CD14-positive monocyte (primary cell): Measurements from ENCODE around the gene SPATA46. TPM values are rescaled to one million over a fixed set of nuclear protein-coding genes. Genes with fewer than 3 reads are reported as not detected.
"Not testable (repeated sequence)": the region's sequence is repeated elsewhere in the genome, so short reads cannot be mapped to it uniquely, and the experiment has no call there.

Experiments used
- DNase-seq, 3 donors: peaks; one replicate each; pipeline ENCODE4 v3.0.0-alpha.2; 2011 to 2022
- H2AFZ ChIP-seq: 2 replicates; pipeline ENCODE4 v1.6.0; 2012; ENCODE audit warnings: mild to moderate bottlenecking, low read depth, low read length, inconsistent platforms; ENCODE audit not compliant: insufficient read depth, poor library complexity, severe bottlenecking
- H3K27ac ChIP-seq, 2 donors: 1 replicate in 1 of 2; 2 replicates in 1 of 2; pipeline ENCODE4 v1.5.1; 2012 to 2013; ENCODE audit warnings: low read length in 2 of 2, control low read depth in 1 of 2, inconsistent platforms in 1 of 2, low read depth in 1 of 2, mild to moderate bottlenecking in 1 of 2
- H3K27me3 ChIP-seq, 2 donors: one replicate each; pipeline versions ENCODE4 v1.6.0 to v1.6.1; 2011 to 2013; ENCODE audit warnings: low read length in 2 of 2; ENCODE audit not compliant: control insufficient read depth in 2 of 2, insufficient read depth in 2 of 2
- H3K36me3 ChIP-seq, 2 donors: replicated peaks in 1 of 2; 1 replicate in 1 of 2; 2 replicates in 1 of 2; pipeline versions ENCODE4 v1.5.1 to v1.6.1; 2012 to 2013; ENCODE audit warnings: low read length in 2 of 2, control low read depth in 1 of 2, inconsistent platforms in 1 of 2, mild to moderate bottlenecking in 1 of 2; ENCODE audit not compliant: insufficient read depth in 2 of 2, control insufficient read depth in 1 of 2
- H3K4me1 ChIP-seq, 2 donors: 1 replicate in 1 of 2; 2 replicates in 1 of 2; pipeline versions ENCODE4 v1.5.1 to v1.6.1; 2012 to 2013; ENCODE audit warnings: low read length in 2 of 2, control low read depth in 1 of 2, inconsistent platforms in 1 of 2, mild to moderate bottlenecking in 1 of 2, moderate library complexity in 1 of 2; ENCODE audit not compliant: insufficient read depth in 2 of 2, control insufficient read depth in 1 of 2
- H3K4me2 ChIP-seq: replicated peaks from 2 replicates; pipeline ENCODE3; 2012; ENCODE audit warnings: low read length, moderate library complexity, mild to moderate bottlenecking; ENCODE audit not compliant: poor library complexity, severe bottlenecking; ENCODE audit errors: extremely low read depth
- H3K4me3 ChIP-seq, 3 experiments: fragments of 200-600 bp in 1 of 3; sonication (generic) in 1 of 3; replicated peaks in 1 of 3; 1 replicate in 2 of 3; 2 replicates in 1 of 3; pipeline ENCODE4 v1.5.1; 2011 to 2013; ENCODE audit warnings: low read length in 3 of 3, mild to moderate bottlenecking in 3 of 3, control low read depth in 2 of 3, low read depth in 2 of 3, inconsistent platforms in 1 of 3, moderate library complexity in 1 of 3
- H3K79me2 ChIP-seq: 2 replicates; pipeline ENCODE4 v1.6.0; 2012; ENCODE audit warnings: mild to moderate bottlenecking, control low read depth, inconsistent platforms, low read length, moderate library complexity; ENCODE audit not compliant: insufficient read depth
- H3K9ac ChIP-seq: 2 replicates; pipeline ENCODE4 v1.6.0; 2017; ENCODE audit warnings: low read length, mild to moderate bottlenecking; ENCODE audit not compliant: insufficient read depth, poor library complexity, severe bottlenecking
- H3K9me3 ChIP-seq, 2 donors: replicated peaks in 1 of 2; 1 replicate in 1 of 2; 2 replicates in 1 of 2; pipeline versions ENCODE4 v1.5.1 to v1.6.1; 2012 to 2013; ENCODE audit warnings: low read length in 2 of 2, control low read depth in 1 of 2; ENCODE audit not compliant: control insufficient read depth in 1 of 2, insufficient read depth in 1 of 2
- H4K20me1 ChIP-seq: 2 replicates; pipeline ENCODE4 v1.6.0; 2012; ENCODE audit warnings: mild to moderate bottlenecking, low read length, control low read depth, moderate library complexity; ENCODE audit not compliant: insufficient read depth
- H3K27ac Mint-ChIP-seq, 7 donors: one replicate each; pipeline ENCODE4 v1.8.0; 2020; ENCODE audit warnings: mild to moderate bottlenecking in 7 of 7, mixed read lengths in 7 of 7, moderate library complexity in 6 of 7, inconsistent platforms in 2 of 7
- H3K27me3 Mint-ChIP-seq, 3 donors: one replicate each; pipeline ENCODE4 v1.8.0; 2021 to 2022; ENCODE audit warnings: low read depth in 3 of 3, mild to moderate bottlenecking in 3 of 3, mixed read lengths in 3 of 3, moderate library complexity in 3 of 3, inconsistent platforms in 1 of 3
- H3K36me3 Mint-ChIP-seq, 2 donors: one replicate each; pipeline ENCODE4 v1.8.0; 2020; ENCODE audit warnings: mixed read lengths in 2 of 2, inconsistent platforms in 1 of 2, mild to moderate bottlenecking in 1 of 2
- H3K4me1 Mint-ChIP-seq: one replicate; pipeline ENCODE4 v1.8.0; 2020; ENCODE audit warnings: mild to moderate bottlenecking, mixed read lengths
- H3K4me3 Mint-ChIP-seq, 2 donors: one replicate each; pipeline ENCODE4 v1.8.0; 2020; ENCODE audit warnings: mild to moderate bottlenecking in 2 of 2, mixed read lengths in 2 of 2, moderate library complexity in 1 of 2
- H3K9me3 Mint-ChIP-seq, 7 donors: one replicate each; pipeline ENCODE4 v1.8.0; 2020 to 2022; ENCODE audit warnings: mixed read lengths in 7 of 7, mild to moderate bottlenecking in 6 of 7, moderate library complexity in 6 of 7, inconsistent platforms in 2 of 7
- WGBS: methylation state at CpG from one replicate; pipeline ENCODE4 v1.1.5; 2013; ENCODE audit warnings: missing lambda C conversion rate; ENCODE audit not compliant: insufficient coverage; 5-methylcytosine and 5-hydroxymethylcytosine counted together
- intact Hi-C, 2 donors: fragments of 100-400 bp; cut with micrococcal nuclease; formaldehyde crosslinking; loops; one replicate each; pipeline versions ENCODE4 v1.15.0 to v1.15.1; 2023
- polyA plus RNA-seq, 3 donors: library from polyadenylated mRNA; depleted of rRNA in 1 of 3; unstranded in 2 of 3; stranded (reverse) in 1 of 3; fragments of 300-500 nt in 2 of 3; fragments of >200 nt in 1 of 3; fragmentation: Illumina TruSeq in 2 of 3; gene quantifications; 1 replicate in 2 of 3; 2 replicates in 1 of 3; pipeline ENCODE4 v1.2.3, GENCODE V29; 2012 to 2021
- TF ChIP-seq, protein P1 (sequence below): fragments of 200-600 bp; IDR thresholded peaks from one replicate; pipeline ENCODE4 v1.8.0; 2022; ENCODE audit warnings: antibody characterized with exemption, mild to moderate bottlenecking

Gene SPATA46
- polyA plus RNA-seq, 3 donors = not detected

DNA sequence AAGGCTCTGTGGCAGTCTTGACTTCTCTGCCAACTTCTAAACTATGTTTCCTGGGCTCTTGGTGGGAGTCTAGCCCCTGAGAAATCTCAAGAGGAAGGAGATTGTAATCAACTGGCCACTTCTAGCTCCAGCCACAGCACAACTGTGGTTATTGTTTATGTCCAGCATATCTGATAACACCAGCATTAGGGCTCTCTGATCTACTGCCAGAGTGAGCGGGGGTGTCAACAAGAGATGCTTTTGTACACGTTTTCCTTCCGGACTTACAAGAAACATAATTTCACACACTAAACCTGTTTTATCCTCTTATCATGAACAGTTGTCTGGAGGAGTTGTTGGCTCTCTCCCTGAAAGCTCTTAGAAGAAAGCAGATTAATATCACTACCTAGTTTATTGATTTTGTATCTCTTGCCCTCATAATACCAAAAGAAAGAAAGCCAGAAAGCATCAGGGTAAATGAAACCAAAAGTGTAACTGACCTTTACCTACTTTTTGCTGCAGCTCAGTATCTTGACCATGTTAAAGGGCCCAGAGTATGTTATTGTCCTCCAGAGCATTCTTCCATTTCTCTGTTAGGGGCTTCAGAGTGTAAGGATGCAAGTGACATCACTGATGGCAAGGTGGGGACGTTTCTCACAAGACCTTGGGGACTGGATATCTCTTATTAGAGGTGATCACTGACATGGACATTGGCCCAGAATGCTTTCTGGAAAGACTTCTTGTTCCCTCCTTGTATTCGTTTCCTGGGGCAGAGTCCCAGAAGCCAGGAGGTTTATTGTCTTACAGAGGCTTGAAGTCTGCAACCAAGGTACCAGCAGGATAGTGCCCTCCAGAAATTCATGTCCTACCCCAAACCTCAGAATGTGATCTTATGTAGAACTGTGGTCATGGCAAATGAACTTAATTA, 44.9 kb upstream of the SPATA46 start:
- Mint-ChIP-seq H3K4me1 (peaks cover 46% of the 10 kb centered on the region), H3K9me3 (peaks cover 0 to 6% (median 0%) of the 10 kb centered on the region in 7 donors), H3K27me3 (peaks cover 0 to 8% (median 3%) of the 10 kb centered on the region in 3 donors), H3K27ac (peak overlapping the region in 4 of 7 donors; percentile 7 to 53 (median 32)), H3K4me3 (no peak overlapping the region), H3K36me3 (no peaks in the 10 kb centered on the region)
- H4K20me1 ChIP-seq = no peaks in the 10 kb centered on the region
- peak overlapping the region; percentile 18 for H2AFZ ChIP-seq
- WGBS = no CpG with 5 or more reads among the region's 5 CpGs
- H3K27ac ChIP-seq = no peak overlapping the region
- H3K79me2 ChIP-seq = no peaks in the 10 kb centered on the region
- peaks cover 38 to 43% of the 10 kb centered on the region in 2 donors for H3K4me1 ChIP-seq
- no peaks in the 10 kb centered on the region for H3K36me3 ChIP-seq
- H3K9me3 ChIP-seq = no peaks in the 10 kb centered on the region
- TF ChIP-seq, protein P1, sequence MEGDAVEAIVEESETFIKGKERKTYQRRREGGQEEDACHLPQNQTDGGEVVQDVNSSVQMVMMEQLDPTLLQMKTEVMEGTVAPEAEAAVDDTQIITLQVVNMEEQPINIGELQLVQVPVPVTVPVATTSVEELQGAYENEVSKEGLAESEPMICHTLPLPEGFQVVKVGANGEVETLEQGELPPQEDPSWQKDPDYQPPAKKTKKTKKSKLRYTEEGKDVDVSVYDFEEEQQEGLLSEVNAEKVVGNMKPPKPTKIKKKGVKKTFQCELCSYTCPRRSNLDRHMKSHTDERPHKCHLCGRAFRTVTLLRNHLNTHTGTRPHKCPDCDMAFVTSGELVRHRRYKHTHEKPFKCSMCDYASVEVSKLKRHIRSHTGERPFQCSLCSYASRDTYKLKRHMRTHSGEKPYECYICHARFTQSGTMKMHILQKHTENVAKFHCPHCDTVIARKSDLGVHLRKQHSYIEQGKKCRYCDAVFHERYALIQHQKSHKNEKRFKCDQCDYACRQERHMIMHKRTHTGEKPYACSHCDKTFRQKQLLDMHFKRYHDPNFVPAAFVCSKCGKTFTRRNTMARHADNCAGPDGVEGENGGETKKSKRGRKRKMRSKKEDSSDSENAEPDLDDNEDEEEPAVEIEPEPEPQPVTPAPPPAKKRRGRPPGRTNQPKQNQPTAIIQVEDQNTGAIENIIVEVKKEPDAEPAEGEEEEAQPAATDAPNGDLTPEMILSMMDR = no peak
- intact Hi-C loops = loop anchor here in 1 of 2 donors (10.0 kb wide), 1 partner anchor 107 kb away; no protein-coding TSS in a partner anchor
- no peak for DNase-seq
- no peak overlapping the region for H3K9ac ChIP-seq
- H3K4me2 ChIP-seq = no peak overlapping the region
- H3K4me3 ChIP-seq = no peak overlapping the region
- no peaks in the 10 kb centered on the region for H3K27me3 ChIP-seq

DNA sequence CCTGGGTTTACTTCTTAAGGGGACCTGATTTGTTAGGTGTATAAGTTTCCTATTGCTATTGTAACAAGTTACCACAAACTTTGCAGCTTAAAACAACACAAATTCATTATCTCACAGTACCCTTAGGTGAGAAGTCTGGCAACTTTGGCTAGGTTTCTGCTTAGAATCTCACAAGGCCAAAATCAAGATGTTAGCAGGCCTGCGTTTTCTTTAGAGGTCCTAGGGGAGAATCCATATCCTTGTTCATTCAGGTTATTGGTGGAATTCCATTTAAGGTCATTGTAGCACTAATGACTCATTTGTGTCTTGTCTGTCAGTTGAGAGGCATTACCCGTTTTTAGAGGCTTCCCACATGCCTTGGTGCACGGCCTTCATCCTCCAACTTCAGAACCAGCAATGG, 43.5 kb upstream of the SPATA46 start:
- H3K27ac ChIP-seq = no peak overlapping the region
- peaks cover 1 to 8% (median 3%) of the 10 kb centered on the region in 3 donors for H3K27me3 Mint-ChIP-seq

DNA sequence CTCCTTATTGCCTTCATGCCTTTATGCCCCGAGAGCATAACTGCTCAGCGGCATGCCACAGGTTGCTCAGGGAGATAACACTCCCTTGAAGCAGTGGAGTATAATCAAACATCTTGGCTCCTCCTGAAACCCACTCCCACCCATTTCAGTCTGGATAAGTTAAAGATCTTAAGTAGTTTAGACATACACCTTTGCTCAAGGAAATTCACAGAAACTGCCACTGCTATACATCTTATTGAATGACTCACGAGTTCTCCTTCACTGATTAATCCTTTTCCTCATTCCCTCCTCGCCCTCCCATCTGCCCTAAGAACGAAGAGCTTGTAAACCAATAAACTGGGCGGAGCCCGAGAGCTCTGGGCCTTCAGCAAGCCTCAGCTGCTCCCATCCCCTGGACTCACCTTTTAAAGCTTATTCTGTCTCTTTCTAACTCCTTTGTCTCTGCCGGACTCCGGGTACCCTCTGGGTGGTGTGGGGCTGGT, 42.8 kb upstream of the SPATA46 start:
- 66% methylated on average over 4 of the region's 9 CpGs for WGBS
- H3K9ac ChIP-seq, H3K27me3 ChIP-seq, H4K20me1 ChIP-seq, intact Hi-C loops, H3K36me3 ChIP-seq, H3K27ac Mint-ChIP-seq, H3K9me3 ChIP-seq, H3K9me3 Mint-ChIP-seq, H3K4me2 ChIP-seq, H3K36me3 Mint-ChIP-seq, H3K4me3 ChIP-seq, H2AFZ ChIP-seq, H3K79me2 ChIP-seq, H3K27me3 Mint-ChIP-seq, H3K4me3 Mint-ChIP-seq, H3K27ac ChIP-seq, DNase-seq: not testable (repeated sequence)
- H3K4me1 ChIP-seq = peaks cover 32 to 34% of the 10 kb centered on the region in 2 donors
- H3K4me1 Mint-ChIP-seq = peaks cover 39% of the 10 kb centered on the region

More for the DNA sequence above, 43.5 kb upstream of the SPATA46 start:
- Histone ChIP-seq H3K4me2 (no peak overlapping the region), H3K4me3 (no peak overlapping the region), H3K79me2 (no peaks in the 10 kb centered on the region), H3K9ac (no peak overlapping the region), H4K20me1 (no peaks in the 10 kb centered on the region), H3K4me1 (peaks cover 38 to 41% of the 10 kb centered on the region in 2 donors), H2AFZ (no peak overlapping the region), H3K9me3 (no peaks in the 10 kb centered on the region), H3K36me3 (no peaks in the 10 kb centered on the region), H3K27me3 (no peaks in the 10 kb centered on the region)
- TF ChIP-seq, protein P1 = no peak
- Mint-ChIP-seq H3K36me3 (no peaks in the 10 kb centered on the region), H3K4me1 (peaks cover 45% of the 10 kb centered on the region), H3K27ac (no peak overlapping the region), H3K4me3 (no peak overlapping the region), H3K9me3 (peaks cover 0 to 6% (median 2%) of the 10 kb centered on the region in 7 donors)
- 100% methylated on average over 2 of the region's 3 CpGs for WGBS
- no peak for DNase-seq
- intact Hi-C loops = loop anchor here in 1 of 2 donors (10.0 kb wide), 1 partner anchor 105 kb away; no protein-coding TSS in a partner anchor
